HepG2 (cell line): ENCODE measurements around the gene KISS1R. TPM values are rescaled to one million over a fixed set of nuclear protein-coding genes. Genes with fewer than 3 reads are reported as not detected.

Experiments used
- ATAD3A ChIP-seq: sonication (generic); formaldehyde crosslinking; IDR thresholded peaks from 2 replicates; pipeline ENCODE4 v1.4.0; 2020; ENCODE audit warnings: missing genetic modification reagents
- BHLHE40 ChIP-seq: IDR thresholded peaks from 2 replicates; pipeline ENCODE4 v1.6.1; 2011; ENCODE audit warnings: low read length, improper control_type of control experiment
- CBX1 ChIP-seq: IDR thresholded peaks from one replicate; pipeline ENCODE4 v1.6.1; 2016; ENCODE audit warnings: antibody characterized with exemption, low read depth
- IKZF4 ChIP-seq: sonication (generic); formaldehyde crosslinking; IDR thresholded peaks from 2 replicates; pipeline ENCODE4 v1.5.1; 2020; ENCODE audit warnings: borderline replicate concordance, mild to moderate bottlenecking, low read depth, missing genetic modification reagents; ENCODE audit errors: not compliant biosample characterization
- MZF1 ChIP-seq: sonication (generic); formaldehyde crosslinking; IDR thresholded peaks from 2 replicates; pipeline ENCODE4 v1.8.1; 2023; ENCODE audit warnings: mild to moderate bottlenecking, missing genetic modification reagents, borderline replicate concordance
- NFATC3 ChIP-seq: sonication (generic); formaldehyde crosslinking; IDR thresholded peaks from 2 replicates; pipeline ENCODE4 v1.5.1; 2020; ENCODE audit warnings: mild to moderate bottlenecking, missing genetic modification reagents
- SIN3B ChIP-seq: fragments of 150-350 bp; IDR thresholded peaks from 2 replicates; pipeline ENCODE4 v1.6.1; 2014; ENCODE audit warnings: low read length
- SMC3 ChIP-seq: IDR thresholded peaks from 2 replicates; pipeline ENCODE4 v1.6.1; 2011; ENCODE audit warnings: low read length, improper control_type of control experiment
- SP4 ChIP-seq: sonication (generic); formaldehyde crosslinking; IDR thresholded peaks from 2 replicates; pipeline ENCODE4 v1.8.1; 2023; ENCODE audit warnings: mild to moderate bottlenecking, missing genetic modification reagents
- SP5 ChIP-seq: IDR thresholded peaks from 2 replicates; pipeline ENCODE4 v1.6.1; 2016; ENCODE audit warnings: low read depth, borderline replicate concordance
- THYN1 ChIP-seq: sonication (generic); formaldehyde crosslinking; IDR thresholded peaks from 2 replicates; pipeline ENCODE4 v1.8.1; 2023; ENCODE audit warnings: low read depth, mild to moderate bottlenecking, moderate library complexity, missing genetic modification reagents, borderline replicate concordance
- ZFP62 ChIP-seq: sonication (generic); formaldehyde crosslinking; IDR thresholded peaks from 2 replicates; pipeline ENCODE4 v1.4.0; 2020; ENCODE audit warnings: missing genetic modification reagents
- ZKSCAN1 ChIP-seq: fragments of 150-350 bp; IDR thresholded peaks from 2 replicates; pipeline ENCODE4 v1.6.1; 2014; ENCODE audit warnings: low read length
- ZMAT3 ChIP-seq: sonication (generic); formaldehyde crosslinking; conservative IDR thresholded peaks from 2 replicates; pipeline ENCODE4 v1.7.0; 2021; ENCODE audit warnings: missing genetic modification reagents
- ZNF350 ChIP-seq: sonication (generic); formaldehyde crosslinking; IDR thresholded peaks from 2 replicates; pipeline ENCODE4 v1.4.0; 2020; ENCODE audit warnings: mild to moderate bottlenecking, low read depth, missing genetic modification reagents, borderline replicate concordance
- ZNF510 ChIP-seq: sonication (generic); formaldehyde crosslinking; IDR thresholded peaks from 2 replicates; pipeline ENCODE4 v1.4.0; 2020; ENCODE audit warnings: low read depth, mild to moderate bottlenecking, missing genetic modification reagents
- polyA plus RNA-seq, 8 experiments: library from polyadenylated mRNA; depleted of rRNA in 3 of 8; stranded (reverse) in 7 of 8; unstranded in 1 of 8; fragments of >200 nt; fragmentation: Illumina TruSeq in 4 of 8; extraction: Trizol in 4 of 8; gene quantifications; 2 replicates each; pipeline versions ENCODE4 v1.2.1 to v1.2.3, GENCODE V29; 2011 to 2016; ENCODE audit warnings: low read depth in 4 of 8, missing spikeins in 1 of 8, mixed read lengths in 1 of 8; ENCODE audit not compliant: insufficient read depth in 1 of 8
- total RNA-seq, 5 experiments: library from RNA; depleted of rRNA; stranded (reverse); fragments of >200 nt; fragmentation: Illumina TruSeq; extraction: Trizol; gene quantifications; 2 replicates each; pipeline ENCODE4 v1.2.3, GENCODE V29; 2016; ENCODE audit warnings: low read depth in 1 of 5
- TF ChIP-seq, protein P1 (sequence below): sonication (generic); formaldehyde crosslinking; IDR thresholded peaks from 2 replicates; pipeline ENCODE4 v1.5.1; 2020; ENCODE audit warnings: missing genetic modification reagents, mild to moderate bottlenecking, borderline replicate concordance
- TF ChIP-seq, protein P2 (sequence below): sonication (generic); formaldehyde crosslinking; IDR thresholded peaks from 2 replicates; pipeline ENCODE4; 2020; ENCODE audit warnings: missing genetic modification reagents, mild to moderate bottlenecking, borderline replicate concordance
- TF ChIP-seq, protein P3 (sequence below): sonication (generic); formaldehyde crosslinking; IDR thresholded peaks from 2 replicates; pipeline ENCODE4 v1.4.0; 2020; ENCODE audit warnings: mild to moderate bottlenecking, missing genetic modification reagents
- TF ChIP-seq, protein P4 (sequence below): sonication (generic); formaldehyde crosslinking; IDR thresholded peaks from 2 replicates; pipeline ENCODE4 v1.4.0; 2020; ENCODE audit warnings: missing genetic modification reagents, borderline replicate concordance

The KISS1R gene
- total and polyA plus RNA-seq, 2 of the 13 experiments (the other 11 are each of a cell fraction or from before 2014, with no cell fraction given), result 1.1 to 10.2 TPM

DNA sequence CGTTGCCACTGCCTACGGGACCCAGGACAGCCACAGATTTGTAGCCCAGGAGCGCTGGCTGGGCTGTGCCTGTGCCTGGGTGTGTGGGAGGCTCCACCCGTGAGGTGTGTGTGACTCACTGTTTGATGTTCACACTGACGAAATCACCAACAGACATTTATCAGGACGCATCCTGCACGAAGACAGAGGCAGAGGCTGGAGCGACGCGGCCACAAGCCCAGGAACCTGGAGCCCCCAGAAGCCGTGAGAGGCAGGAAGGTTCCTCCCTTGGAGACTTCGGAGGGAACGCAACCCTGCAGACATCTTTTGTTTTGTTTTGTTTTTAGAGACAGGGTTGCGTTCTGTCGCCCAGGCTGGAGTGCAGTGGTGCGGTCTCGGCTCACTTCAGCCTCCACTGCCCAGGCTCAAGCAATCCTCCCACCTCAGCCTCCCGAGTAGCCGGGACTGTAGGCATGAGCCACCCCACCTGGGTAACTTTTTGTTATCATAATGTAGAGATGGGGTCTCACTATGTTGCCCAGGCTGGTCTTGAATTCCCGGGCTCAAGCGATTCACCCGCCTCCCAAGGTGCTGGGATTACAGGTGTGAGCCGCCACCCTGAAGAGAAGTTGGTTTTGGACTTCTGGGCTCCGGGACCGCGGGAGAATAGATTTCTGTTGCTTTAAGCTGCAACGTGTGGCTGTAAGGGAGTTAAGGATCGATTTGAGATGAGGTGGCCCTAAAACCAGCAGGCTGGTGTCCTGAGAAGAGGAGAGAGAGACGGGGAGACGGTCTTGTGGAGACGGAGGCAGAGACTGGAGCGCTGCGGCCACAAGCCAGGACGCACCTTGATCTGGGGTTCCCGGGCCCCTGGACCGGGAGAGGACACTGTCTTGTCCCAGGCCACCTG, 42.1 kb downstream of the KISS1R start (continued):
- TF ChIP-seq SP4 (no peak), ATAD3A (CRISPR knock-in tag) (no peak), ZNF510 (CRISPR knock-in tag) (no peak), MZF1 (no peak), ZFP62 (CRISPR knock-in tag) (no peak), THYN1 (CRISPR knock-in tag) (no peak), SP5 (CRISPR knock-in tag) (peak; percentile 21; the same call in 1 of the 2 replicates), ZNF350 (CRISPR knock-in tag) (peak; percentile 18; the same call in 1 of the 2 replicates), SMC3 (no peak), SIN3B (no peak), ZKSCAN1 (no peak), ZMAT3 (CRISPR knock-in tag) (no peak), CBX1 (no peak), IKZF4 (no peak), BHLHE40 (peak; percentile 37; the same call in 1 of the 2 replicates), NFATC3 (CRISPR knock-in tag) (no peak)
- TF ChIP-seq, protein P1, sequence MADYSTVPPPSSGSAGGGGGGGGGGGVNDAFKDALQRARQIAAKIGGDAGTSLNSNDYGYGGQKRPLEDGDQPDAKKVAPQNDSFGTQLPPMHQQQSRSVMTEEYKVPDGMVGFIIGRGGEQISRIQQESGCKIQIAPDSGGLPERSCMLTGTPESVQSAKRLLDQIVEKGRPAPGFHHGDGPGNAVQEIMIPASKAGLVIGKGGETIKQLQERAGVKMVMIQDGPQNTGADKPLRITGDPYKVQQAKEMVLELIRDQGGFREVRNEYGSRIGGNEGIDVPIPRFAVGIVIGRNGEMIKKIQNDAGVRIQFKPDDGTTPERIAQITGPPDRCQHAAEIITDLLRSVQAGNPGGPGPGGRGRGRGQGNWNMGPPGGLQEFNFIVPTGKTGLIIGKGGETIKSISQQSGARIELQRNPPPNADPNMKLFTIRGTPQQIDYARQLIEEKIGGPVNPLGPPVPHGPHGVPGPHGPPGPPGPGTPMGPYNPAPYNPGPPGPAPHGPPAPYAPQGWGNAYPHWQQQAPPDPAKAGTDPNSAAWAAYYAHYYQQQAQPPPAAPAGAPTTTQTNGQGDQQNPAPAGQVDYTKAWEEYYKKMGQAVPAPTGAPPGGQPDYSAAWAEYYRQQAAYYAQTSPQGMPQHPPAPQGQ (CRISPR knock-in tag), result no peak
- TF ChIP-seq, protein P2, sequence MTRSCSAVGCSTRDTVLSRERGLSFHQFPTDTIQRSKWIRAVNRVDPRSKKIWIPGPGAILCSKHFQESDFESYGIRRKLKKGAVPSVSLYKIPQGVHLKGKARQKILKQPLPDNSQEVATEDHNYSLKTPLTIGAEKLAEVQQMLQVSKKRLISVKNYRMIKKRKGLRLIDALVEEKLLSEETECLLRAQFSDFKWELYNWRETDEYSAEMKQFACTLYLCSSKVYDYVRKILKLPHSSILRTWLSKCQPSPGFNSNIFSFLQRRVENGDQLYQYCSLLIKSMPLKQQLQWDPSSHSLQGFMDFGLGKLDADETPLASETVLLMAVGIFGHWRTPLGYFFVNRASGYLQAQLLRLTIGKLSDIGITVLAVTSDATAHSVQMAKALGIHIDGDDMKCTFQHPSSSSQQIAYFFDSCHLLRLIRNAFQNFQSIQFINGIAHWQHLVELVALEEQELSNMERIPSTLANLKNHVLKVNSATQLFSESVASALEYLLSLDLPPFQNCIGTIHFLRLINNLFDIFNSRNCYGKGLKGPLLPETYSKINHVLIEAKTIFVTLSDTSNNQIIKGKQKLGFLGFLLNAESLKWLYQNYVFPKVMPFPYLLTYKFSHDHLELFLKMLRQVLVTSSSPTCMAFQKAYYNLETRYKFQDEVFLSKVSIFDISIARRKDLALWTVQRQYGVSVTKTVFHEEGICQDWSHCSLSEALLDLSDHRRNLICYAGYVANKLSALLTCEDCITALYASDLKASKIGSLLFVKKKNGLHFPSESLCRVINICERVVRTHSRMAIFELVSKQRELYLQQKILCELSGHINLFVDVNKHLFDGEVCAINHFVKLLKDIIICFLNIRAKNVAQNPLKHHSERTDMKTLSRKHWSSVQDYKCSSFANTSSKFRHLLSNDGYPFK, result no peak
- TF ChIP-seq, protein P3, sequence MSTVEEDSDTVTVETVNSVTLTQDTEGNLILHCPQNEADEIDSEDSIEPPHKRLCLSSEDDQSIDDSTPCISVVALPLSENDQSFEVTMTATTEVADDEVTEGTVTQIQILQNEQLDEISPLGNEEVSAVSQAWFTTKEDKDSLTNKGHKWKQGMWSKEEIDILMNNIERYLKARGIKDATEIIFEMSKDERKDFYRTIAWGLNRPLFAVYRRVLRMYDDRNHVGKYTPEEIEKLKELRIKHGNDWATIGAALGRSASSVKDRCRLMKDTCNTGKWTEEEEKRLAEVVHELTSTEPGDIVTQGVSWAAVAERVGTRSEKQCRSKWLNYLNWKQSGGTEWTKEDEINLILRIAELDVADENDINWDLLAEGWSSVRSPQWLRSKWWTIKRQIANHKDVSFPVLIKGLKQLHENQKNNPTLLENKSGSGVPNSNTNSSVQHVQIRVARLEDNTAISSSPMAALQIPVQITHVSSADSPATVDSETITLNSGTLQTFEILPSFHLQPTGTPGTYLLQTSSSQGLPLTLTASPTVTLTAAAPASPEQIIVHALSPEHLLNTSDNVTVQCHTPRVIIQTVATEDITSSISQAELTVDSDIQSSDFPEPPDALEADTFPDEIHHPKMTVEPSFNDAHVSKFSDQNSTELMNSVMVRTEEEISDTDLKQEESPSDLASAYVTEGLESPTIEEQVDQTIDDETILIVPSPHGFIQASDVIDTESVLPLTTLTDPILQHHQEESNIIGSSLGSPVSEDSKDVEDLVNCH (CRISPR knock-in tag), result no peak
- TF ChIP-seq, protein P4, sequence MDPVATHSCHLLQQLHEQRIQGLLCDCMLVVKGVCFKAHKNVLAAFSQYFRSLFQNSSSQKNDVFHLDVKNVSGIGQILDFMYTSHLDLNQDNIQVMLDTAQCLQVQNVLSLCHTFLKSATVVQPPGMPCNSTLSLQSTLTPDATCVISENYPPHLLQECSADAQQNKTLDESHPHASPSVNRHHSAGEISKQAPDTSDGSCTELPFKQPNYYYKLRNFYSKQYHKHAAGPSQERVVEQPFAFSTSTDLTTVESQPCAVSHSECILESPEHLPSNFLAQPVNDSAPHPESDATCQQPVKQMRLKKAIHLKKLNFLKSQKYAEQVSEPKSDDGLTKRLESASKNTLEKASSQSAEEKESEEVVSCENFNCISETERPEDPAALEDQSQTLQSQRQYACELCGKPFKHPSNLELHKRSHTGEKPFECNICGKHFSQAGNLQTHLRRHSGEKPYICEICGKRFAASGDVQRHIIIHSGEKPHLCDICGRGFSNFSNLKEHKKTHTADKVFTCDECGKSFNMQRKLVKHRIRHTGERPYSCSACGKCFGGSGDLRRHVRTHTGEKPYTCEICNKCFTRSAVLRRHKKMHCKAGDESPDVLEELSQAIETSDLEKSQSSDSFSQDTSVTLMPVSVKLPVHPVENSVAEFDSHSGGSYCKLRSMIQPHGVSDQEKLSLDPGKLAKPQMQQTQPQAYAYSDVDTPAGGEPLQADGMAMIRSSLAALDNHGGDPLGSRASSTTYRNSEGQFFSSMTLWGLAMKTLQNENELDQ (CRISPR knock-in tag), result no peak
